Adipose tissue (tissue), 3 donors: ENCODE results near the gene PRKCQ. TPM values are rescaled to one million over a fixed set of nuclear protein-coding genes. Genes with fewer than 3 reads are reported as not detected.
"Not testable (repeated sequence)": the region's sequence is repeated elsewhere in the genome, so short reads cannot be mapped to it uniquely, and the experiment has no call there.

Experiments
- H3K27ac ChIP-seq: one replicate; pipeline ENCODE4 v1.5.1; 2013; ENCODE audit warnings: low read depth, low read length
- WGBS, 3 donors: extraction: QIAGEN DNeasy Blood & Tissue Kit; methylation state at CpG; one replicate each; pipeline ENCODE4 v1.1.7; 2013; 5-methylcytosine and 5-hydroxymethylcytosine counted together
- polyA plus RNA-seq, 3 donors: library from polyadenylated mRNA; stranded (reverse); fragments of 200-250 nt; gene quantifications; one replicate each; pipeline ENCODE4 v1.2.3, GENCODE V29; 2013
- donor health status: healthy with polysubstance abuse.
- donor health status: Bipolar disorder and iron deficiency.
- donor health status: healthy.

Gene PRKCQ
- polyA plus RNA-seq, 3 donors = 0.11 to 2.3 (median 0.36) TPM

DNA sequence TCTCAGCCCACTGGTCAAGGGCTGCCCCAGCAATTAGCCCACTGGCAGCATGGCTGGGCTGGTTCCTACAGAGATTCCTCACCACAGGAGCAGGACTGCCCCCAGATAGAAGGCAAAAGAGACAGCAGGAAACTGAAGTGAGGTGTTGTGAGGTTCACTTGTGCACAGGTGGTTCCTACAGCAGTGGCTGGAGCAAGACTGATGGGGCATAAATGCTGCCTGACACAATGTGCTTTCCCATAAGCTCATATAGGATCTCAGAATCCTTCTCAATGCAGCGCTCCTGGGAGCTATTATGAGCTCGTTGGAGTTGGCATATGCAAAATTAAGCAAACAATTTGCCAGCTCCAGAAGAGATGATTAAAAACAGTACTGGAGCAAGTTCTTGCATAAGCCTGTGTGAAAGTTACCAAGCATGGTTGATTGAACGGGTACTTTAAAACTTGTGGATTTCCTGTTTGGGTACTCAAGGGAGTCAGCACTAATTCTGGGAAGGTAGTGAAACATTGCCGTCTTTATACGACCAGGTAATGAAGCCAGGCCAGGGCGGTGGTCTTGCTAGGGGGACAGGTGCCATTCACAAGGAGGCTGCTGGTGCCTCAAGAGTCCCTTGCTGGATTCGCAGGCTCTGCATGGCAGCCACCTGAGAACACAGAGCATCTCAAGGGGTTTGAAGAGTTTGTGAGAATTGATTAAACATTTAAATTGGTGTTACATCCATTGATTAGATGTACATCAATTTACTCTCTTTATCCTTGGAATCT, 20.3 kb upstream of the PRKCQ start:
- no peak overlapping the region for H3K27ac ChIP-seq
- 63 to 89% (median 64%) methylated on average over 7 of the region's 7 CpGs for WGBS, 3 donors

- H3K27ac ChIP-seq = no peak overlapping the region
- 77 to 100% (median 89%) methylated on average over 1 of the region's 1 CpG for WGBS, 3 donors
These were observed 18.6 kb upstream of the PRKCQ start for GRCh38 chr10:6598679-6599078.

DNA sequence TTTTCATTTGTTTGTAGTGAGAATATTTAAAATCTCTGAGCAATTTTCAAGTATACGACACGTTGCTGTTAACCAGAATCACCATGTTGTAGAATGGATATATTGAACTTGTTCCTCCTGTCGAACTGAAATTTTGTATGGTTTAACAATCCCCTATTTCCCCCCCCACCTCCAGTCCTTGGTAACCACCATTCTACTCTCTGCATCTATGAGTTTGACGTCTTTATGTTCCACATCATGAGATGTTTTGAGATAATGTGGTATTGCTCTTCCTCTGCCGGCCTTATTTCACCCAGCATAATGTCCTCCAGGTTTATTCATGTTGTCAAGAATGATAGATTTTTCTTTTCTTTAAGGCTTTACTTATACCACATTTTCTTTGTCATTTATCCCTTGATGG, 17.4 kb upstream of the PRKCQ start:
- 75 to 82% (median 79%) methylated on average over 5 of the region's 5 CpGs for WGBS, 3 donors
- H3K27ac ChIP-seq = no peak overlapping the region

DNA sequence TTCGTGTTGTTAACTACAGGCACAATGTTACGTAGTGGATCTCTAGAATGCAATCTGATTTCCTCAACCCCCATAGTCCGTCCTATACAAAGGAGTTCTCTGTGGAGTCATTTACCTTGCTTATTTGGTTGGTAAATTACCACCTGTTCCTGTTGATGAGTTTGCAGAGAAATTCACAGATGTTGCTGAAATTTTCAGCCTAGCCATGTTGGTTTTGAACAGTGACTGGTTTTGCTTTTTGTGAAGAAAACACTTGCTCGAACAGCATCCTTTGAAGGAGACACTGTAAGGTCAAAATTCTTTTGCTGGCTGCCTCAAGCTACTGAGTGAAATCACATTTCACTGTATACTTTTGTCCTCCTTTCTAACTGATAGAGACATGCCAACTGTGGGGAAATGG, 15.4 kb upstream of the PRKCQ start:
- no peak overlapping the region for H3K27ac ChIP-seq
- 83 to 88% (median 84%) methylated on average over 4 of the region's 4 CpGs for WGBS, 3 donors

DNA sequence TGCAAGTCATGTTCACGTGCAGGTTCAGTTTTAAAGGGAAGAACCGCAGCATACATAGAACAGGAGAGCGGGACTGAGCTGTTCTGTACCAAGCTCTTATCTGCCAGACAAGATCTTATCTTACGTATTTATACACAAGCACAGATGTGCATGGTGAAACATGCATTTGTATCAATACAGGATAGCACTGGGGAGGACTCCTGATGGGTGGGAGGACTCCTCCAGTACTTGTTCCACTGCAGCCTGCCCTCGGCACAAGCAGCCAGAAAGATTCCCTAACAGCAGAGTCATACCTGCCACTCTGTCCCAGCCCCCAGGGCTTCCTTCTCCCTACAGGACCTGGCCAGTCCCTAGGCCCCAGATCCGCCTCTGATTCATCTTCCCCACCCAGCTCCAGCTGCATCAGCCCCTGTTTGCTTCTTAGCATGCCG, 13.2 kb upstream of the PRKCQ start:
- H3K27ac ChIP-seq = no peak overlapping the region
- WGBS, 3 donors = 80 to 90% (median 89%) methylated on average over 7 of the region's 7 CpGs

DNA sequence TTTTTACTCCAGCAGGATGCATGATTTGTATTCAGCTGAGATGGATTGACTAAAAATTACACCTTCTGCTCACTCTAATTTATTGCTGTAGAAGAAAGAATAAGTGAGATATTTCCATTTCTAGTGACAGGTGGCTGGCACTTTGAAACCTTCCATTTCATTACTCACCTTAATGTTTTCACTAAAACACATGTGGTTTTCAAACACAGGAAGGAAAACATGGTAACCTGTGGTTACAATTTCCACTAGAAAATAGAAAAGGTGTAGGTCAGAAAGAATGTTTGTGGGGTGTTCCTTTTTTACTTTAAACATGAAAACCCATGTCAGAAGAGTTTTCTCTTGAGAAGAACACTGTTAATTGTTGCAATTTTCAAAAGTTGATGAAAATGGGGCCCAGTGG, 12.0 kb upstream of the PRKCQ start:
- H3K27ac ChIP-seq = no peak overlapping the region

- H3K27ac ChIP-seq = no peak overlapping the region
- 67 to 74% (median 71%) methylated on average over 2 of the region's 2 CpGs for WGBS, 3 donors
These were observed 11.6 kb upstream of the PRKCQ start for GRCh38 chr10:6591668-6592067.

- H3K27ac ChIP-seq = no peak overlapping the region
- WGBS, 3 donors = 91 to 97% (median 97%) methylated on average over 4 of the region's 4 CpGs
These were observed 10.0 kb upstream of the PRKCQ start for GRCh38 chr10:6590100-6590499.

DNA sequence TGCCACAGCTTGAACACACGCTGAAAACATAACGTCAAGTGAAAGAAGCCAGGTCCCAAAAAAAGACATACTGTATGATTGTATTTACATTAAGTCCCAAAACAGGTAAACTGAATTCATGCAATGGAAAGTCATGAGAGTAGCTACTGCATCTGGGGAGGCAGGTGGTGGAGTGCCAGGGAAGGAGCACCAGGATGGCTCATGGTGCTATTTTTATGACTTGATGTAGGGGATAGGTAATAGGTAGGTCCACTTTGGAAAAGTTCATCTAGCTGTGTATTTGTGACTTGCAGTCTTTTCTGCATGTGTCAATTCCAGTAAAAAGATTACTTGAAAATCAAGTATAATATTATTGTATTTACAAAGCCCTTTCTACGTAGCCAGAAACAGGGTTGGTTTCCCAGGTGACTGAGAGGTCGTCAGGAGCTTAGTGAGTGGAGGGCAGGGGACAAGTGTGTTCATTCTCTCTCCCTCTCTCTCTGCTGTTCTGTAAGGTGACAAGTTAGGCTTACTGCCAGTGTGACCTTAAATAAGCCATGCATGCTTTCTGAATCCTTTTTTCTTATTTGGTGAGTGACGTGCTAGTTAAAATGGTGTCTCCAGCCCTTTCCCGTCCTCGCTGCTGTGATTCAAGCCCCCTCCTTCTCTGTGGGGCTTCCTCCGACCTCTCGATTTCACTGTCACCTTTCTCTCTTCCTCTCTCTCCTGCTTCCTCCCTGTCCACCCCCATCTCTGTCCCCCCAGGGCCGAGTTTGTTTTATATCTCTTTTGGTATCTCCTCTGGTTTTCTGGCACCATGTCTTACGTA, 9.4 kb upstream of the PRKCQ start:
- WGBS, 3 donors = 71 to 82% (median 74%) methylated on average over 11 of the region's 11 CpGs

DNA sequence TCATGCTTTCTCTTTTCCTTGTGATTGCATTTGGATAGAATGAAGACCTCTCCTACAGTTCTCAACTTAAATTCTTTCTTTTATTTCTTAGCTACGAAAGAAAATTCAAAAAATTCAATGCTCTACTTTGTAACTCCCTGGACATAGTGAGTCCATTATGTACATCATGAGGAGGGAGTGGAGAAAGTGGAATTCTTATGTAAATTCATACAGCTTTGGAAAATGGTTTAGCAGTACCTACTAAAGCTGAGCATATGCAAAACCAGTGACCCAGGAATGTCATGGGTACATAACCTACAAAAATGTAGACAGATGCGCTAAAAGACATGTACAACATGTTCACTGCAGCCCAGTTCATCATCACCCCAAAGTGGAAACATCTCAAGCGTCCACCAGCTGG, 8.8 kb upstream of the PRKCQ start:
- no peak overlapping the region for H3K27ac ChIP-seq
- 87 to 90% (median 87%) methylated on average over 3 of the region's 3 CpGs for WGBS, 3 donors

More for the DNA sequence above, 9.4 kb upstream of the PRKCQ start:
- no peak overlapping the region for H3K27ac ChIP-seq

- WGBS, 3 donors = 40 to 67% (median 46%) methylated on average over 3 of the region's 3 CpGs
These were observed 8.0 kb upstream of the PRKCQ start for GRCh38 chr10:6588082-6588481.

DNA sequence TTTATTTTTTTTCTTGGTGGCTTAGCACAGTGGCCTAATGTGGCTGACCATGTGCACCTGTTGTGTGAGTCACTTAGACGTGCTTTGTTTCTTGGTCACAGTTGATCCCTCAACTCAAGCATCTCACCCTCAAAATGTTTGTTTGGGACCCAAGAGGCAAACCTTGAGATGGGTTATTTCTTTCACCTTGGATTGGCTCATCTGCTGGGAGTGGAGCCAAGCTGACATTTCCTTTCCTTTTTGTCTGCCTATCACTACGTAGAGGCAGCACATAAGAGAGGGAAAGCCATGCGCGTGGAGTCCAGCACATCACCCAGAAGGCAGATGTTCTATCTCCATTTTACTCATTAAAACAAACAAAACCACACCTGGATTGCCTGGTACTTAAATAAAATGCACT, 6.4 kb upstream of the PRKCQ start:
- 78 to 81% (median 80%) methylated on average over 4 of the region's 4 CpGs for WGBS, 3 donors

More at GRCh38 chr10:6588082-6588481, 8.0 kb upstream of the PRKCQ start:
- H3K27ac ChIP-seq = no peak overlapping the region

DNA sequence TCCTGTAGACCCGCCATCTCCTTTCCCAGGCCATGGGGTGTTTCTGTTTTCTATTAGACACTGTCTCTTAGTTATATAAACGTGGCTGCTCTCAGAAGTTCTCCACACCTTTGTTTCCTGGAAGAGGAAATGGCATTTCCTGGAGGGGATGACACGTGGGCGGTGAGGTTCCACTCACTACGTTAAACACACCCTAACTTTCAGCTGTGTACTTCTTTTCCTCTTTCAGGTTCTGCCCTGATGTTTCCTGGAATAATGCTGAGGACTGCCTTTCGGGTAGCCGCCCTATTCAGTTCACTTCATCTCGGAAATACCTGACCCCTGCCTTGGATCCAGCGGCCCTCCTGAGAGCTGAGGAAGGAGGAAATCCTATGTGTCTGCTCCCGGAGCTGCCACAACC, 3.4 kb upstream of the PRKCQ start:
- 59 to 78% (median 68%) methylated on average over 10 of the region's 10 CpGs for WGBS, 3 donors
- no peak overlapping the region for H3K27ac ChIP-seq

More for the DNA sequence above, 6.4 kb upstream of the PRKCQ start:
- H3K27ac ChIP-seq = no peak overlapping the region

GRCh38 chr10:6582913-6583312, 2.8 kb upstream of the PRKCQ start:
- WGBS, 3 donors = 94 to 97% (median 94%) methylated on average over 8 of the region's 8 CpGs
- not testable (repeated sequence) for H3K27ac ChIP-seq

- no peak overlapping the region for H3K27ac ChIP-seq
- WGBS, 3 donors = 93 to 96% (median 94%) methylated on average over 5 of the region's 5 CpGs
These were observed 2.2 kb upstream of the PRKCQ start for GRCh38 chr10:6582298-6582697.

- 79 to 87% (median 84%) methylated on average over 7 of the region's 7 CpGs for WGBS, 3 donors
- H3K27ac ChIP-seq = no peak overlapping the region
These were observed 1.7 kb upstream of the PRKCQ start for GRCh38 chr10:6581778-6582228.

- WGBS, 3 donors = 38 to 46% (median 38%) methylated on average over 7 of the region's 7 CpGs
- not testable (repeated sequence) for H3K27ac ChIP-seq
These were observed 1.1 kb upstream of the PRKCQ start for GRCh38 chr10:6581223-6581622.

DNA sequence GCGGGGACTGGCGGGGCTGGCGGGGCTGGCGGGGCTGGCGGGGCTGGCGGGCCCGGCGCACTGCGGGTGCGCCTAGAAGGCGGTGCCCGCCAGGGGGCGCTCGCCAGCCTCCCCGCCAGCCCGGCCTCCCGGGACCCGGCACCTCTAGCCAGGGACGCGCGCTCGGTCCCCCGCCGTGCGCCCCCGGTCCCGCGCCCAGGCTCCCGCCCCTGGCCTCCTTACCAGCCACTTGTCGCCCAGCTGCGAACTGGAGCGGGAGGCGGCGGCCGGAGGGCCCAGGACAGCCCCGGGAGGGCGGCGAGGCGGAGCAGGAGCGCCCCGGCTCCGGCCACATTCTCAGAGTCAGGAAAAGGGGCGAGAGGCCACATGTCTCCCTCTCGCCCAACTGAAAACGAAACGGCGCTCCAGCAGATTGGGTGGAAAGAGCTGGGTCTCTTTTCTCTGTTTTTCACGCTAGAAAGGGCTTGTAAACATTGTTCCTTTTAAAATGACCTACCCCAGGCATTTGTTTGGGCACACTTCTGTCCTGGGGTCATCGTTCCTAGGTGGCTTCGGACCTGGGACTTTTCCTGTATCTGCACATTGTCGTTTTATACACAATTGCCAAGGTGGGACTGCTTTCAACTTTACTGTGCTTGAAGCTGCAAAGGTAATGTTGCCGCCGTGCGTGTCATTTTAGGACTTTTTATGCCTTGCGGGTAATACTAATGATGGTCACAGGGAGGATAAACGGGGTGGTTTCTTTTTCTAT, 378 bp upstream of the PRKCQ start:
- WGBS, 3 donors = 2 to 4% (median 3%) methylated on average over 39 to 56 of the region's 56 CpGs
- no peak overlapping the region for H3K27ac ChIP-seq
